Epidermal melanocyte (primary cell): ENCODE results near the gene CCDC146.
"Not testable (repeated sequence)": the region's sequence is repeated elsewhere in the genome, so short reads cannot be mapped to it uniquely, and the experiment has no call there.

Experiments used
- DNase-seq: peaks from one replicate; pipeline ENCODE4 v3.0.0; 2011; ENCODE audit warnings: low spot score; ENCODE audit not compliant: insufficient read length

Gene CCDC146

GRCh38 chr7:77152232-77152631 lies 29.8 kb downstream of the CCDC146 start:
- DNase-seq, result not testable (repeated sequence)

GRCh38 chr7:77154917-77155464 lies 32.6 kb downstream of the CCDC146 start:
- DNase-seq, result not testable (repeated sequence)

- DNase-seq, result not testable (repeated sequence)
Measured at GRCh38 chr7:77155601-77156377, 33.4 kb downstream of the CCDC146 start.

GRCh38 chr7:77157034-77157433 lies 34.6 kb downstream of the CCDC146 start:
- DNase-seq, result not testable (repeated sequence)

DNA sequence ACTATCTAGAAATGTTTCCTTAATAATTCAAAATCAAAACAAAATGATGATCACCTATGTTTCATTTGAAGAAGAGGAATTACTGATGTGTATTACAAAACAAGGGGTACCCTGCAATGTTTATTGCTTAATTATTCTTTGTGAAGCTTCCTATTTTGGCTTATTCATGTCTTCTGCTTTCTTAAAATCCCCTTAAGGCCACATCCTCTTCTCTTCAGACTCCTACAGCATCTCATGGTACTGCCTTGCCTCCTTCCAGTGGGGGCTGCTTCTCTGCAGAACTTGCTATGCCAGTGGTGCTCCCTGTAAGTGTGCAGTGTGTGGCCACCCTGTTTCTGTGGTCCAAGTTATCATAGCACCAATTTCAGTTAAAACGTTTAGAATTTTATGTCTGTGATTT lies 35.0 kb downstream of the CCDC146 start:
- DNase-seq, result no peak

GRCh38 chr7:77171073-77171472 lies 48.7 kb downstream of the CCDC146 start:
- not testable (repeated sequence) for DNase-seq

DNA sequence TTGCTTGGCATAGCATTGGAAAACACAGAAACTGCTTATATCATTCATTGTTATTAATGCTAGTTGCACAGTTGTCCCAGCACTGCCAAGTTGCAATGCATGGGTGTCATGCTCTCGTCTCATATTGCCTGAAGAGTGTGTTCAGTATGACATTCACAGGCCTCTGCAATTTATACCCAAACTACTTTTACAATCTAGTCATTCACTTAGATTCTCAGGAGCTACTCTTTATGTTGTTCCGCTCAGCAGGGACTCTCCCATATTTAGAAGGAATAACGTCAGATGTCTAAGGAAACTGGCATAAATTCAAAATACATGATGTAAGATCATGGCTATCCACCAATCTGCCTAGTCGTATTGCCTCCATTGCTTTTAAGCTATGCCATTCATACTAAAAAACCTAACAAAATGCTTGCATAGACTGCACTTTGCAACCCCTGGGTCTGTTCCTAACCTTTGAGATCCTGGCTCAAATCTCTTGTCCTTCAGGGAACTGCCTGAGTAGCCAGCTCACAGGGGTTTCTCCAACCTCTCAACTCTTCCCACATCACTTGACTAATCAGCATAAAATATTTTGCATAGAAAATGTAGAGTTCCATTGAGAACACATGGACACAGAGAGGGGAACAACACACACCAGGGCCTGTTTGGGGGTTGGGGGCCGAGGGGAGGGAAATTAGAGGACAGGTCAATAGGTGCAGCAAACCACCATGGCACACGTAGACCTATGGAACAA lies 50.2 kb downstream of the CCDC146 start:
- not testable (repeated sequence) for DNase-seq

DNA sequence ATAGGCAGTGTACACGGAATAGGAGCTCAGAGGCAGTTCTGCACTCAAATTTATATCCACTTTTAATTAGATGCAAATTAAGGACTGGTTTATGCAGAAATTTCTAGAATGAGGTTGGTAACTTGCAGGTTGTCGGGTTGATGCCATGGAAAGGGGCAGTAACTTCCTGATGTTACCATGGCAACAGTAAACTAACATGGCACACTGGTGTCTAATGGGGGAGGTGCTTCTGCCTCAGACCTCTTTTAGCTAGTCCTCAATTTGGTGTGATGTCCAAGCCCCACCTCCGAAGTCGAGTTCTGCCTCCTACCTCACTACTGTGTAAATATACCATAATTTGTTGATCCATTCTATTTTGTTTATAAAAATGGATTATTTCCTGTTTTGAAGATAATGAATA lies 52.0 kb downstream of the CCDC146 start:
- DNase-seq, result not testable (repeated sequence)

GRCh38 chr7:77175274-77175800 lies 52.9 kb downstream of the CCDC146 start:
- DNase-seq, result not testable (repeated sequence)

DNA sequence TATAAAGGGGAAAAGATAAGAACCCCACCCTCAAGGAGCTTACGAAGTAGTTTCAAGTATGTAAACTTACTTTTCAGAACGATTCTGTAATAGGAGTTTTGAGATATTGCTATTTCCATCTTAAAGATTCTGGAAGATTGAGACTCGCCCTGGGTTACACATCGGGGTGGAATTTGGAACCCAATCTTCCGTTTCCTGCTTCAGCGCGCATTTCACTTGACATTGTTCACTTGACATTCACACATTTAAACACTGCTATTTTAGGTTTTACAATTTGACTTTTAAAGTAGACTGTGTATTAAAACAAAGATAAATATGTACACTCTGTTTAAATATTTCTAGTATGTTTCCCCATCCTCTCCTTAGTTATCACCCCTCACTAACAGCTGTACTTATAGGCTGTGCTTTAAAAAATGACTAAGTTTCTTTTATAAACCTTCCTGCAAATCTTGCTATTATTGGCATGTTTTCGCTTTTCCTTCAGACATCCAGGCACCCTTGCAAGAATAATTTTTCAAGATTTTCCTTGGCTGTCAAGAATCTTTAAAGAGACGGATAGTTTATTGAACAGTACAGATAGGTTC lies 55.0 kb downstream of the CCDC146 start:
- not testable (repeated sequence) for DNase-seq

- DNase-seq, result not testable (repeated sequence)
Measured at GRCh38 chr7:77178024-77178423, 55.6 kb downstream of the CCDC146 start.

- no peak for DNase-seq
Measured at GRCh38 chr7:77181015-77181595, 58.7 kb downstream of the CCDC146 start.

DNA sequence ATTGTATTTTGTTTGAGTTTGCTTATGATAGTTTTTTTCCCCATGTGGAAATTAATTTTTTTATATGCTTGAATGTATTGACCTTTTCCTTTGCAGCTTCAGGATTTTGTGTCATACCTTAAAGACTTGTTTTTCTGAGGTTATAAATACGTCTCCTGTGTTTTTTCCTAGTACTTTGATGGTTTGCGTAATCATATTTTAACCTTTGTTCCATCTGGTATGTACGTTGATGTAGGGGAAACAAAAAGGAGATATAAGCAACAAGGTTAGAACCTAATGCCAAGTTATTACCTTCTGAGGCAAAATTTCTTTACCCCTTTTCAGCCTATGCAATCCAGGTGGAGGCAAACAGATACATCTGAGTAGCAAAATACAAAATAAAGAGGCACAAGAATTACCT lies 59.3 kb downstream of the CCDC146 start:
- DNase-seq, result no peak

DNA sequence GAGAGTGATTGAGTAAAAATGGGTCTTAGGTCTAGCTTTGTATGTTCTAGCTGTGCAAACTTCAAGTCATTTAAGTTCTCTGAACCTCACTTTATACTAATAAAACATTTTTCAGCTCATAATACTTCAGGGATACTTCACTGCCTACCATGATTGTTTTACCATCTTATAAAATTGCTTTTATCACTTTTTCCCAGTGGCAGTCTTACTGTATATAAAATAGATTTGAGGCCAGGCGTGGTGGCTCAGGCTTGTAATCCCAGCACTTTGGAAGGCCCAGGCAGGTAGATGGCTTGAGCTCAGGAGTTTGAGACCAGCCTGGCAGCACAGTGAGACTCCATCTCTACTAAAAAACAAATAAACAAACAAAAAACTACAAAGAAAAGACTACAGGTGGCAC lies 59.8 kb downstream of the CCDC146 start:
- no peak for DNase-seq

DNA sequence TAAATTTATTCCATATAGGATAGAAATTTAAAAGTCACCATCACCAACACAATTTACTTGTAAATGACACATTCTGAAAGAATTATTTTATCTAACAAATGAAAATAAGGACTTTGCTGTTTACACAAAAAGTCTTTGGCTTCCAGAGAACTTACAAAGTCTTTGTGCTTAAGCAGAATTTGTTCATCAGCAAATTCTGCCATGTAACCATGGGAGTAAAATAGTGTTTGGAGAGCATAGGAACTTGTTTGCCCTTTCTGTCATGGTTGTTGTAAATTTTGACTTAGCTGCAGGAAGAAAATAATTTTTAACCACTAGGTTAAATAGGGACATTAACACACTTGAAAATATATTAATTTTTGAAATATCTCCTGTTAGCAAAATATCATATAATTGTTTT lies 62.0 kb downstream of the CCDC146 start:
- DNase-seq, result no peak

DNA sequence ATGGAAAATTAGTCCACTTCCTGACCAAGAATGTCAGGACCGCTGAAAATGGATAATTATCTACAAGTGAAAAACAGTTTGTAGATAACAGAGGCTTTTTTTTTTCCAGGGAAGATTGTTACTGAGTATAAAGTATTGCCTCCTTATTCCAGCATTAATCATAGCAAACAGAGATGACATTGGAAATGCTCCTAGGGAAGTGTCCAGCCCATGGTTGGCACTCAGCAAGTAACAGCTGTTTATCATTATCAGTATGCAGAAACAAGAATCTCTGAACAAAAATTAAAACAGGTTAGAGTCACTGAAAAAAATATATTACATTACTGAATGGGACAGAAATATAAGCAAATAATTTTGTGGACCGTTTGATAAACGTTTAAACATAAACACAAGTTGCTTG lies 62.6 kb downstream of the CCDC146 start:
- peak; percentile 29 for DNase-seq

DNA sequence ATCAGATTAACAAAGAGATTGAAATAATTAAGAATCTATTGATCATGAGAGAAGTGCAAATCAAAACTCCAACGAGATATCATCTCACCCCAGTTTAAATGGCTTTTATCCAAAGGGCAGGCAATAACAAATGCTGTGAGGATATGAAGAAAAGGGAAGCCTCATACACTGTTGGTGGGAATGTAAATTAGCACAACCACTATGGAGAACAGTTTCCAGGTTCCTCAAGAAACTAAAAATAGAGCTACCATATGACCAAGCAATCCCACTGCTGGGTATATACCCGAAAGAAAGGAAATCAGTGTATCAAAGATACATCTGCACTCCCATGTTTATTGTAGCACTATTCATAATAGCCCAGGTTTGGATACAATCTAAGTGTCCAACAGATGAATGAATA lies 63.5 kb downstream of the CCDC146 start:
- DNase-seq, result no peak

DNA sequence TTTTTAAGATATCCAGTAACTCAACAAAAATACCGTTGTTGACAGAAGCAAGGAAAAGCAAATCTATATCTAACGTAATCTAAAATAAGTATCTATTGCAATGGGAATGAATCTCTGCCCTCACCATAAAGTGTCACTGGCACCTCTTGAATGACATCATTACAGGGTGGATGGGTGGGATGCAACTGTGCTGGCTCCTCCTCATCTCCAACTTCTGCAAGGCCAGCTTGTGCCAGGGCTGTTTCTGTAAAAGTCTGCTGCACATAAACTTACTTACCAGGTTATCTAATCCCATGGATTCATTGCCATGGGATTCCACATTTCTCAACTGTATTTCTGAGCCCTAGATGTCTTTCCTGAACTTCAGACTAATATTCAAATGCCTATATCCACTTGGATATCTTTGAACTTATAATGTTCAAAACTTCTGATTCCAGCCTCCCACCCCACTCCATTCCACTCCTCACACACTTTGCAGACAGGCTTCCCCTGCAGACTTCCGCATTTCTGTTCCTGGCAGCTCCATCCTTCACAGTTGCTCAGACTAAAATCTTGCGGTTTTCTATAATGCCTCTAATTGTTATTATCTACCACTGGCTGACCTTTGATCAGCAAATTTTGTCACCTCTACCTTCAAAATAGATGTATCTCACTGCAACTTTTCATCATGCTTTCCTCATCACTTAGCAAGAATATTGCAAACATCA lies 66.5 kb downstream of the CCDC146 start:
- no peak for DNase-seq

GRCh38 chr7:77197141-77197540 lies 74.7 kb downstream of the CCDC146 start:
- no peak for DNase-seq

DNA sequence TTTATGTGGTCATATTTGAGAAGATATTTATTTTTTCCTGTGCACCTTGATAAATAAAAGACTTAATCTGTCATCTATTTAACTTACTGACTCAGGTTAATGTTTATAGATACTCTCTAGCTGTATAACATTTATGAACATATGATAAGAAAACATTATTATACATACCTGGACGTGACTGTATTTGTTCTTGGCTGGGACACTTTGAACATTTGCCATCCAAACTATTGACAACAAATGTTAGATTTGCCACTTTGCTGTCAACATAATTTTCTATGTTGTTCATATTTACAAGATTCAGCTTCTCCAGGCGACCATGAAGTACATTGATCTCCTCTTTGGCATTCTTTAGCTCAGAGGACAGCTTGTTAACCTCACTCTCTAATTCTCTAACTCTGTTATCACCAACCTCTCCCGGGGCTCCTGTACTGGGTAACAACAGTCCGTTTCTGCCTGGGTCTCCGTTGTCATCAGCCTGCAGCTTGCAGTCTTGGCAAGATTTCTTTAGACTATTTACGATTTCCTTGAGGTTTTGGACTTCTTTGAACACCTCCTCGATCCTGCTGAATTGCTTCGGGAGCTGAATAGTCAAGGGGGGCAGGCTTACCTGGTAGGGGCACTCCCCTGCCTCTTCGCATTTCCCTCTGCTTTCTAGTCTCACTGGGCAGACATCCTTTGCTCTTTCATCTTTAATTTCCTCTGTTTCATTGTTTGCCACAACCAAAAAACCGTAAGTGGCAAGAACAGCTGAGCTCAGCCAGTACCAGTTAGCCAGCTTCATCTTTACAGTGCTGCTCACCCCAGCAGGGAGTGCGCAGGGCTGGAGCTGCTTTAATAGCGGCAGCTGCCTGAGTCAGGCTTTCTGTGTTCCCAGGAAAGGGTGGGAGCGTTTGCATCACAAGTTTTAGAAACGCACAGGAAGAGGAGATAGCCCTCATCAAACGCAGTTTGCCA lies 76.9 kb downstream of the CCDC146 start, which contains the start of gene FGL2:
Gene FGL2 (minus strand): TSS at position 807 of the 954 bp plus-strand sequence. CDS start 26 bp downstream, at position 781.
- DNase-seq, result no peak
